Peyer's patch (tissue), 4 donors: Measurements from ENCODE around the gene GRM1. TPM values are rescaled to one million over a fixed set of nuclear protein-coding genes. Genes with fewer than 3 reads are reported as not detected.

ENCODE experiments used
- DNase-seq, 3 donors: peaks; one replicate each; pipeline ENCODE4 v3.0.0-alpha.2; 2017 to 2019
- H3K27ac ChIP-seq, 4 donors: fragments of 200-600 bp; sonication (generic); one replicate each; pipeline ENCODE4 v1.5.1; 2016 to 2019
- H3K27me3 ChIP-seq, 2 donors: fragments of 200-600 bp; sonication (generic); one replicate each; pipeline ENCODE4 v1.5.1; 2019
- H3K36me3 ChIP-seq, 3 donors: fragments of 200-600 bp; sonication (generic); one replicate each; pipeline ENCODE4 v1.5.1; 2016 to 2019
- H3K4me1 ChIP-seq, 4 donors: fragments of 200-600 bp; sonication (generic); one replicate each; pipeline ENCODE4 v1.5.1; 2016 to 2019
- H3K4me3 ChIP-seq, 4 donors: fragments of 200-600 bp; sonication (generic); 1 replicate in 3 of 4; 2 replicates in 1 of 4; pipeline ENCODE4 v1.5.1; 2016 to 2019; ENCODE audit warnings: mild to moderate bottlenecking in 1 of 4
- H3K9me3 ChIP-seq, 4 donors: fragments of 200-600 bp; sonication (generic); one replicate each; pipeline ENCODE4 v1.5.1; 2016 to 2019; ENCODE audit warnings: mild to moderate bottlenecking in 1 of 4
- CTCF ChIP-seq, 6 experiments: fragments of 450-650 bp in 4 of 6; fragments of 200-600 bp in 2 of 6; sonication (generic) in 1 of 6; IDR thresholded peaks; one replicate each; pipeline ENCODE4 v1.5.1; 2017 to 2019; ENCODE audit warnings: antibody characterized with exemption in 6 of 6, mild to moderate bottlenecking in 3 of 6, moderate library complexity in 1 of 6
- POLR2A ChIP-seq, 2 donors: fragments of 450-650 bp; IDR thresholded peaks; one replicate each; pipeline ENCODE4 v1.5.1; 2017; ENCODE audit warnings: antibody characterized with exemption in 2 of 2, mild to moderate bottlenecking in 2 of 2, moderate library complexity in 2 of 2
- total RNA-seq, 4 donors: library from RNA; depleted of rRNA; stranded (reverse); fragments of >200 nt; gene quantifications; one replicate each; pipeline ENCODE4 v1.1.0, GENCODE V29; 2016

GRM1 gene
- total RNA-seq, 4 donors from 2014 or later = not detected

GRCh38 chr6:146295695-146296094 lies 266.8 kb downstream of the GRM1 start:
- Histone ChIP-seq H3K36me3 (no peaks in the 10 kb centered on the region), H3K27me3 (no peaks in the 10 kb centered on the region), H3K27ac (no peak overlapping the region), H3K4me3 (no peak overlapping the region), H3K9me3 (no peaks in the 10 kb centered on the region), H3K4me1 (no peaks in the 10 kb centered on the region)
- no peak for DNase-seq
- TF ChIP-seq POLR2A (IDR thresholded peaks at IDR 0.05) (no peak), CTCF (IDR thresholded peaks at IDR 0.05) (no peak)

GRCh38 chr6:146297815-146298214 lies 269.0 kb downstream of the GRM1 start:
- DNase-seq = no peak
- no peak overlapping the region for H3K4me3 ChIP-seq
- H3K27me3 ChIP-seq = no peaks in the 10 kb centered on the region
- no peaks in the 10 kb centered on the region for H3K9me3 ChIP-seq
- no peak overlapping the region for H3K27ac ChIP-seq
- no peaks in the 10 kb centered on the region for H3K36me3 ChIP-seq
- no peaks in the 10 kb centered on the region for H3K4me1 ChIP-seq
- TF ChIP-seq POLR2A (IDR thresholded peaks at IDR 0.05) (no peak), CTCF (IDR thresholded peaks at IDR 0.05) (no peak)

- Histone ChIP-seq H3K4me1 (no peaks in the 10 kb centered on the region), H3K9me3 (no peaks in the 10 kb centered on the region), H3K27ac (no peak overlapping the region), H3K4me3 (no peak overlapping the region), H3K27me3 (no peaks in the 10 kb centered on the region), H3K36me3 (no peaks in the 10 kb centered on the region)
- DNase-seq = no peak
- TF ChIP-seq POLR2A (IDR thresholded peaks at IDR 0.05) = no peak
- no peak for TF ChIP-seq CTCF (IDR thresholded peaks at IDR 0.05)
These were observed 271.7 kb downstream of the GRM1 start for GRCh38 chr6:146300521-146300920.

GRCh38 chr6:146301764-146302163 lies 272.9 kb downstream of the GRM1 start:
- no peak overlapping the region for H3K4me3 ChIP-seq
- no peaks in the 10 kb centered on the region for H3K36me3 ChIP-seq
- H3K4me1 ChIP-seq = no peaks in the 10 kb centered on the region
- H3K27me3 ChIP-seq = no peaks in the 10 kb centered on the region
- H3K9me3 ChIP-seq = no peaks in the 10 kb centered on the region
- TF ChIP-seq POLR2A (IDR thresholded peaks at IDR 0.05) = no peak
- TF ChIP-seq CTCF (IDR thresholded peaks at IDR 0.05) = no peak
- no peak for DNase-seq
- H3K27ac ChIP-seq = no peak overlapping the region

GRCh38 chr6:146302994-146303393 lies 274.1 kb downstream of the GRM1 start:
- no peaks in the 10 kb centered on the region for H3K27me3 ChIP-seq
- H3K4me3 ChIP-seq = no peak overlapping the region
- no peaks in the 10 kb centered on the region for H3K4me1 ChIP-seq
- H3K9me3 ChIP-seq = no peaks in the 10 kb centered on the region
- TF ChIP-seq POLR2A (IDR thresholded peaks at IDR 0.05) (no peak), CTCF (IDR thresholded peaks at IDR 0.05) (no peak)
- no peaks in the 10 kb centered on the region for H3K36me3 ChIP-seq
- H3K27ac ChIP-seq = no peak overlapping the region
- DNase-seq = no peak

- H3K36me3 ChIP-seq = no peaks in the 10 kb centered on the region
- no peaks in the 10 kb centered on the region for H3K9me3 ChIP-seq
- H3K4me1 ChIP-seq = no peaks in the 10 kb centered on the region
- H3K27me3 ChIP-seq = no peaks in the 10 kb centered on the region
- DNase-seq = no peak
- no peak overlapping the region for H3K4me3 ChIP-seq
- TF ChIP-seq CTCF (IDR thresholded peaks at IDR 0.05) = no peak
- TF ChIP-seq POLR2A (IDR thresholded peaks at IDR 0.05) = no peak
- no peak overlapping the region for H3K27ac ChIP-seq
These were observed 275.3 kb downstream of the GRM1 start for GRCh38 chr6:146304181-146304580.
